GM19467 (cell line): ENCODE measurements around the gene ADRM1.

ENCODE experiments used
- ATAC-seq: cut with Tn5 transposase; IDR thresholded peaks from one replicate; pipeline ENCODE4 v1.9.1; 2021; ENCODE audit warnings: mild to moderate bottlenecking, moderate library complexity; ENCODE audit not compliant: unreplicated experiment

ADRM1 gene

DNA sequence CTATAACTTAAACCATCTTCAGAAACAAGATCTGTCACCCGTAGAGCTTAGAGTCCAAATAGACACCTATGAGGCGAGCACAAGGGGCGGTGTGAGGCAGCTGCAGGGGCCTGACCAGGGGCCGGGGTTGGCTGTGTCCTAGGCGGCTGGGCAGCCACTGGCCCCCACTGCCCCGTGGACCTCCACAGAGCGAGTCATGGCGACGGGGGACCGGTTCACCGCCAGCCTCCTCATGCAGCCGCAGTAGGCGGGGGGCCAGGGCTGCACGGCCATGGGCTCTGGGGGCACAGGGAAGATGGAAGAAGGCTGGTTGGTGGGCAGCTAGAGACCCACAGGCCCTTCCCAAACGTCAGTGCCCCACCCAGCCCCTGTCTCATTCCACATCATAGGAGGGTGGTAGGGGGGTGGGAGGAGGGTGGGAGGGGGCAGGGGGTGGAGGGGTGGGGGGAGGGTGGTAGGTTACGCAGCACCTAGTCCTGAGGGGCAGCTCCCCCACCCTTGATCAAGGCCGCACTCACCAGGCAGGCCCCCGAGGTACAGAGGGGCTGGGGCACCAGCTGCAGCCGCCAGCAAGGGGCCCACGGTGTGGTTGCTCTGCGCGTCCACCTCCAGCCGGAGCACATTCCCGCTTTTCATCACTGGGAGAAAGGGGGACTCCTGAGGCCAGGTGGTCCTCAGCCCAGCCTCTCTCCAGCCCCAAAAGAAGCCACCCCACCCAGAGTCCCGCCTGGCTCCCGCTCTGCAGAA, 6.6 kb downstream of the ADRM1 start:
- no peak for ATAC-seq

DNA sequence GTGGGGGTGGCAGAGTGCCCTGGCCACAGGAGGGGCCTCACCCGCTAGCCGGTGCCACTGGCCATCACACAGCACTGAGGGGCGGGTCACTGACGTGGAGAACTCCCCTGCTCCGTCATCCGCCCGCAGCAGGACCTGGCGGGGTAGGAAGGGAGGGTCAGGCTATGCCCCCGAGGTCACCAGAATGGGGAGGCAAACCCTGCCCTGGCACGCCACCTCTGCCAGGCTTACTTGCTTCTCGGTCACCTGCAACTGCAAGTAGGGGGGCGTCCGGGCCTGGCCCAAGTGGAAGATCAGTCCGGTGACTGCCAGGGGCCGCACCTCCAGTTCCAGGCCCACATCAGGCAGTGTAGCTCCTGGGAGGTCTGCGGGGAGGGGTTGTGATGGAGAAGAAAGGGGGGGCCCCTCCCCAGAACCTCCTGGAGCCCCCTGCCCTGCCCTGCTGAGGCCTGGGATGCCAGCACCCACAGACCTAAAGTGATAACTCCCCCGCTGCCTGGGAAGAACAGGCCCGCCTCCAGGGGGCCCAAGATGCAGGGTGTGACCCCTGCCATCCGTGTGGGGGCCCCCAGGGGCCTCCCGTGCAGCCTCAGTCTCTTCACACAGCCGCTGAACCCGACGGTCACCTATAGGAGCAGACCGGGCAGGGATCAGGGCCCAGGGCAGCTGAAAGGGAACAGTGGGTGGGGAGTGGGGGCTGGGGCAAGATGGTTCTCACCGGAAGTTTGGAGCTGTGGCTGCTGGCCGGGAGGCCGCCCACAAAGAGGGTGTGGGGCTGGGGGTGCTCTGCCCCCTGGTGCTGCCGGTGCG, 7.4 kb downstream of the ADRM1 start:
- no peak for ATAC-seq

DNA sequence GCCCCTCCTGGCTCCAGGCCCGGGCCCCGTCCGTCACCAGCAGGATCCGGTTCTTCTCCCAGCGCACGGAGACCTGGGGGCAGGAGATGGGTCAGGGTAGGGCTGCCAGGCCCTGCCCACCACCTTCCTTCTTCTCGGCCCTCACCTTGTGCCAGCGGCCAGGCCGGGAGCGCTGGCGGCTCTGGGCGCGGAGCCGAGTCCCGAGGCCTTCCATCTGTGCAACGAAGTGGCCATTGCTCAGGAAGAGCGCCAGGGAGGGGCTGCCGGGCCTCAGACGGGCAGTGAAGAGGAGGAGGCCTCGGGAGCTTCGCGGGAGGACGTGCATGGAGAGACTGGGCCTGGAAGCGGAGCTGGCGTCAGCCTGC, 7.9 kb downstream of the ADRM1 start:
- no peak for ATAC-seq

DNA sequence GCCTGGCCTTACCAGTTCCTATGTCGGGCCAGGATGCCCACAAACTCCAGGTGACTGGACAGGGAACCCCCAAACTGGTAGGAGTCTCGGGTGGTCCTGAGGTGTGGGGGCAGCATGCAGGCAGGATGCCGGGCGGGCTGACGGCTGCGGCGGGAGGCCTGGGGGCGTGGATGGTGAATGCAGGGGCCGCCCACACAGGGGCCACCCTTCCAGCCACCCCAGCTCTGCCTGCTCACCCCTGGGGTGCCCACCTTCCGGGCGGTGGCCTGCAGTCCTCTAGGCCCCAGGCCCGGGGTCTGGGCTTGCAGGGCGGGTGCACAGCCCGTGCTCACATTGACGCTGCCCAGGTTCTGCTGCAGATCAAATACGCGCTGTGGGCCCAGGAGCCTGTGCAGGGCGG, 8.4 kb downstream of the ADRM1 start:
- no peak for ATAC-seq

DNA sequence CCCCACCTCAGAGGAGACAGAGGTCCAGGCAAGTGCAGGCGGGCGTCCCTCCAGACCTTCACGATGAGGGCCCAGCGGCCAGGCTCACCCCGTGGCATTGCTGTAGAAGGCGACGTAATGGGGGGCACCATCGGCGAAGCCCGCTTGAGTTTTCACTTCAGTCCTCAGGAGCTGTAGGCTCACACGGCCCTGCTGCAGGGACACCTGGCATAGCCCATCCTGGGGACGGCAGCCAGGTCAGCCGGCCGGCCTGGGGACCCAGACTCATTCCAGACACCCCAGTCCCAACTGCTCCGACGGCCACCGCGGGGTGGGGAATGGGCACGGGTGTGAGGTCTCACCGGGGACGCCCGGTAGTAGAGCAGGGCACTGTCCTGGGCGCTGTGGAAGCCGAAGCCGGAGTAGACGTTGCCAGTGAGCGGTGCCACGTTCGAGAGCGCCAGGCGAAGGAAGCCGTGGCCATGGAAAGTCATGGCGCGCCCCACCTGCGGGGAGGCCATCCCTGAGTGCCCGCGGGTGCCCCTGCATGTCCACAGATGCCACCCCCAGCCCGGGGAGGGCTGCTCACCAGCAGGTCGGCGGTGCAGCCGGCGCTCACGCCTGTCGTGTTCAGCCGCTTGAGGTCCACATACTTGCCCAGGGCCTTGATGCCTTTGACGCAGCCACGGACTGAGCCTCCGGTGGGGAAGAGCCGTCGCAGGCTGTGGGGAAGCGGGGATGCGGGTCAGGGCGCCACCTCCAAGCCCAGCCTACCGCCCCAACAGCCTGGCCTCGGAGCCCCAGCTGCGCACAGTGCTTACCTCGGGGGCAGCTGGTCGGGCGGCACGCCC, 9.2 kb downstream of the ADRM1 start:
- ATAC-seq = no peak

DNA sequence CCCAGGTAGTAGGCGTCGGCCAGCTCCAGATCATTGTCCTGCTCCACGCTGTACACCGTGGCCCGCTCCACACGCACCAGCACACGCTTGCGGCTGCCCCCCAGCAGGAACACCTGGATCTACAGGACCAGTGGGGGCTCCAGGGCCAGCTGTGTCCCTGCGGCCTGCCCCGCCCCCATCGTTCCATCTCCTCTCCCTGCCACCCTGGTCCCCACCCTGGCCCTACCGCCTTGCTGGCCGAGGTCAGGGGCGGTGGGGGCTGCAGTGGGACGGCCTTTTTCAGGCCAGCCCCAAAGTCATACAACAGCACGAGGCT, 9.8 kb downstream of the ADRM1 start:
- ATAC-seq = no peak

DNA sequence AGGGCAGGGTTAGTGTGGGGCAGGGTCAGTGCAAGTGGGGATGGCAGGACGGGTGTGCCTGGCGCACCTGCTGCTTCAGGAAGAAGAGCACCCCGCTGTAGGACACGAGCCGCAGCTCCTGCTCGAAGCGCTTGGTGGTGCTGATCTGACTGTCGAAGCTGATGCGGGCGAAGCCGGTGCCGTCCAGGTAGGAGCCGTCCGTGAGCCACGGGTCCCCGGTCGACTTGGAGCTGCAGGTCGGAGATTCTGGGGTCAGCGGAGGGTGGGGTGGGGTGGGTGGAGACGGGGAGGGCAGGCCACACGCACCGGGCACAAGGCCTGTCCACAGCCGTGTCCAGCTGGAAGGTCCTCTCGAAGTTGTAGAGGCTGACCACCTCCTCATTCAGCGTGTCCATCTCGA, 10.2 kb downstream of the ADRM1 start:
- no peak for ATAC-seq

DNA sequence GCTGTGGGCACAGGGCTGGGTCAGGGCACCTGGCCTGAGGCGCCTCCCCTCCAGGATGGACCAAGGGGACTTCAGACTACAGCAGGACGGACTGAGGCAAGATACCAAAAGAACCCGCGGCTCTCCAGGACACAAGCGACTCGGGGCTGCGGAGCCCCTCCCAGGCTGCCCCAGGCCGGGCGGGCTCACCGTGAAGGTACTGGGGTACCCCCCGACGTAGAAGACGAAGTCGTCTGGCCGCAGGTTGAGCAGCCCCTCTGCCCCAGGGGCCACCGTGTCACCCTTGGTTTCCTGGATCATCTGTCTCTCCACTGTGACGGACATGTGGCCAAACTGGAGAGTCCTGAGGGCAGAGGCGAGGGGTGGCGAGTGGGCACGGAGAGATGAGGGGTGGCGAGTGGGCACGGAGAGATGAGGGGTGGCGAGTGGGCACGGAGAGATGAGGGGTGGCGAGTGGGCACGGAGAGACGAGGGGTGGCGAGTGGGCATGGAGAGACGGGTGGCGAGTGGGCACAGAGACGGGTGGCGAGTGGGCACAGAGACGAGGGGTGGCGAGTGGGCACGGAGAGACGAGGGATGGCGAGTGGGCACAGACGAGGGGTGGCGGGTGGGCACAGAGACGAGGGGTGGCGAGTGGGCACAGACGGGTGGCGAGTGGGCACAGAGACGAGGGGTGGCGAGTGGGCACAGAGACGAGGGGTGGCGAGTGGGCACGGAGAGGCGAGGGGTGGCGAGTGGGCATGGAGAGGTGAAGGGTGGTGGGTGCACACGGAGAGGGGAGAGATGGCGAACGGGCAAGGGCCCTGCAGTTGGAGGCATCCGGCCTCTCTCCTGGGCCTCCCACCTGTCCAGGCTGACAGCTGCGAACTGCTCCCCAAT, 10.9 kb downstream of the ADRM1 start:
- ATAC-seq = no peak

DNA sequence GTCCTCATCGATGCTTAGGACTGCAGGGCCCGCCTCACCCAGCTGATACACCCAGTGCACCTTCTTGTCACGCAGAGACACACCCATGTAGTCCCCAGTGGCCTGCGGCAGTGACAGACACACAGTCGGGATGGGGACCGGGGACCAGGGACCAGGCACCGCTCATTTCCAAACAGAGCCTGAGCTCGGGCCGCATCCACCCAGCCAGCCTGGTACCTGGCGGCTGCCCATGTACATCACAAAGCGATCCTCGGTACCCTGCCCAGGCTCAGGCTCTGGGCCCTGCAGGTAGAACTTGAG, 11.5 kb downstream of the ADRM1 start:
- ATAC-seq = no peak

DNA sequence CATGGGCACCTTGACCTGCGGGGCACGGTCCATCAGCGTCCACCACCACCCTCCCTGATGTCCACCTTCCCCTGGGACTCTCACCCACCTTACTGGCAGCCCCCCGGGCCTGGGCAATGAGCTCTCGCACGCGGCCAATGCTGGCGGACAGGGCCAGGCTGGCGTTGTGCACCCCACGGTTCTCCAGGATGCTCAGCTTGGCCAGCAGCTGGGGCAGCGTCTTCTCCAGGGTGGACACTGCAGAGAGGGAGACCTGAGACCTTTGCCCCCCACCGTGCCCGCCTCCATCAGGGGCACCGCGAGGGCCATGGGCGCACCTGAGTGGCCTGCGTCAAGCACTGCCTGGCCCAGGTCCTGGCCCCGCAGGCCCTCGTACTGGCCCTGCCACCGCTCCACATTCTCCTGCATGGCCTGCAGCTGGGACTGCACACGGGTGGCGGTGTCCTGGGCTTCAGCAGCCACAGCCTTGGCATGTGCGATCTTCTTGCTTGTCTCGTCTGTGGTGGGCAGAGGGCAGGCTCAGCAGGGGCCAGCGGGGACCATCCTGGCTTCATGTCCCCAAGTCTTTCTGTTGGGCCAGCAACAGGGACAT, 12.0 kb downstream of the ADRM1 start:
- ATAC-seq = no peak

DNA sequence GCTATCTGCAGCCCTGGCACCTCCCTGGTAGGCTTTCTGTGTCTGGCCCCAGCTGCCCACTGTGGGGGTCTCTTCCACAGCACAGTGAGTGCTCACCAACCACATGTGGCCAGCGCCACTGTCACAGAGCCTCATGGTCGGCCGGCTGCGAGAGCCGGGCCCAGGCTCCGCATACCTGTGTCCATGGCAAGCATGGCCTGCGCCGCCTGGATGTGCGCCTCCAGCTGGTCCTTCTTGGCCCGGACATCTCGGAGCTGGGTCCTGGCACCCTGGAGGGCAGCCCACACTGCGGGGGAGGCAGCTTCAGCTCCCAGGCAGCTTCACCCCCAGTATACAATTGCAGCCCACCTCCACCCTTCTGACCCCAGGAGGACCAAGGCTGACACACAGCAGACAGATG, 13.0 kb downstream of the ADRM1 start:
- ATAC-seq = no peak

DNA sequence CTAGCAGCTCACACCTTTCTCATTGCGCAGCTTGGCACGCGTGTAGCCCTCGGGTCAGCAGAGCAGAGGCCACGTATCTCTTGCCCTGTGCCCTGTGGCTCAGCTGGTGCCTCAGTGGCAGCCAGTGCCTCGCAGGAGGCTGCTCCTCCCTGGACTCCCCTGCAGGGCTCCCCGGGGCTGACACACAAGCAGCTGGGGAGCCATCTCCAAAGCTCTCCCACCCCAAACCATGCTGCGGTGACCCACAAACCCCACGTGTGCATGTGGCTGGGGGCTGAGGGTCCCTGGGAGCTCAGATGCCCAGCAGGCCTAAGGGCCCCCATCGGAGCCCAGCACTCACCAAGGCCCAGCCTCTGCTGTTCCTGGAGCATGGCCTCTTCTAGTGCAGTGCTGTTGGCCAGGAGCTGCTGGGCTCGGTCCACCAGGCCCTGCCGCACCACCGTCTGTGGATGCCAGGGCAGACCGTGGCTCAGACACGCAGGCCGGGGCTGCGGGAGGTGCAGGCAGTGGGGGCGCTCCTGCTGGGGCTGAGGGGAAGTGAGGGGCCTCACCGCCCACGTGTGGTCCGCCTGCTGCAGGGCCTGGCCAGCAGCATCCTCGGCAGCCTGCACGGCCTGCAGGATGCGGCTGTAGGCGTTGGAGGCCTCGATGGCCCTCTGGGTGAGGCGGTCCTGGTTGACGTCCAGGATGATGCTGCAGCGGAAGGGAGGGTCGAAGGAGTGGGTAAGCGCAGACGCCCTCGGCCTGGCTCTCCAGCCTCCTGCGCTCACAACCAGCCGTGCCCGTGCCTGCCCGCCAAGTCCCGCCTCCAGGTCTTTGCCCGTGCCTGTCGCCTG, 13.8 kb downstream of the ADRM1 start:
- ATAC-seq = no peak

DNA sequence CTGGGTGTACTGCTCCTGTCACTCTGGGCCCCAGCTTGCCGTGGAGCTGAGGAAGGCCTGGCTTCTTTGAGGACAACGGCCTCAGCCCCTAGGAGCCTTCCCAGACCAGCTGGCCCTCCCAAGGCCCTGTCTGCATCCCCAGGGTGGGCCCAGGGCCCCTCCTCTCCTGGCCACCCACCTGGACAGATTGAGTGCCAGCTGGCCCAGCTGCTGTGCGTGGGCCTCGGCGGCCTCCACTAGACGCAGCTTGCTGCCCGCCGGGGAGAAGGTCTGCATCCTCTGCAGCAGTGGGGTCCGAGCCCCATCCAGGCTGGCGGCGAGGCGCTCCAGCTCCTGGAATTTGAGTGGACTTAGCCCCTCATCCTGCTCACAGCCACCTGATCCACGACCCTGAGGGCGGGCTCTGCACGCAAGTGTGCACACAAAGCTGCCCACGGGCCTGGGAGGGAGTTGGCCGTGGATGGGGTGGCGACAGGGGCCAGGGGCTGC, 14.4 kb downstream of the ADRM1 start:
- no peak for ATAC-seq

DNA sequence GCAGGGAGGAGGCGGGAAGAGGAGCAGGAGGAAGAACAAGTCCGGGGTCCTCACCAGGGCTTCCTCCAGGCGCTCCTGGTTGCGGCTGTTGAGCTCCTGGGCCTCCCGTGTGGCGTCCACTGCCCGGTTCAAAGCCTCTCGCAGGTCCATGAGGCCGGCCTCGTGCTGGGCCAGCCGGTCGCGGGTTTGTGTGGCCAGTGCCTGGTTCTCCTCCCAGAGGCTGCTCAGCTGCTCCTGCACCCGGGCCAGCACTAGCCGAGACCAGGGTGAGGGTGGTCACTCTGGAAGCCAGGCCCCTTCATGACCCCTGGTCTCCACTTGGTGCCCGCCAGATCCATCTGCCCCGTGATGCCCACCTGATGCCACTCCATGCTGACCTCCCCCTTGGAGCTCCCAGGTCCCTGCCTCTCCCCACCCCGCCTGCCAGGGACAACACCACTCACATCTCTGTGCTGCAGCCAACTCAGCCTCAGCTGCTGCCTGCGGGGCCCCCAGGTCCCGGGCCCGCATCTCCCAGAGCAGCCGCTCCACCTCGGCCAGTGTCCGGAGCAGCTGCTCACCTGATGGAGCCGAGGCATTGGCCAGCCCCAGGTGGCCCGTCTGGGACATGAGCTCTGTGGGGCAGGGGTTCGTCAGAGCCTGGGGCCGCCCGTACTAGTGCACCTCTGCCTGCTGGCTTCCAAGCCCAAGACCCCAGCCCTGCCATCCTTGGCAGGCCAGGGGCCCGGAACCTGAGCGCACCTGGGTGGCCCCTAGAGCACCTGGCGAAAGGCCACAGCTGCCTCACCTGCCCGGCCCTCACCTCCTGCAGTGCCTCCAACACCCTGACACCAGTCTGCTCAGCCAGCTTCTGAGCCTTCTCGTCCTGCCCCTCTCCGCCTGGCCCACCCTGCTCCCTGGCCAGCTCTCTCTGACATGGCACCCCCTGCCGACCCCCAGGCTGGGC, 15.9 kb downstream of the ADRM1 start:
- no peak for ATAC-seq

DNA sequence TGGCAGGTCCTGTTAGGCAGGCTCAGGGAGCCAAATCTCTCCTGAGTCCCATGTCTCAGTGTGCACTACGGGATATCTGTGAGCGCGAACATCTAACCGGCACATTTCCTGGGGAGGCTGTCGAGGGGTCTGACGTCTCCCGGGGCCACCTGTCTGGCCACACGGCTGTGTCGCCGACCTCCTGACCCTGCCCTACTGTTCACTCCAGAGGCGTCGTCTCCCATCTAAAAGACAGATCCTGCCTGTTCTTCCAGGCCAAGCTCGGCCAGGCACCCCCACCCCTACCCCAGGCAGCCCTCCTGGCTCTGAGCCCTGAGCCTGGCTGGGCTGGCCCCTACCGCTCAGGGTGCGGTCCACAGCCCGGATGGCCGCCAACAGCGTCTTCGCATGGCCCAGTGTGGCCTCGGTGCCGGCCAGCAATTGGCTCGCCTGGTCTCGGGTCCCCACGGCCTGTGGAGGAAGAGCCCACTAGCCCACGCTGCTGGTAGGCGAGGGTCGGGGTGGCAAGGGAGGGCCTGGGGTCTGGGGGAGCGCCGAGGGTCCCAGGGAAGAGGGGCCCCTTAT, 16.6 kb downstream of the ADRM1 start:
- no peak for ATAC-seq

DNA sequence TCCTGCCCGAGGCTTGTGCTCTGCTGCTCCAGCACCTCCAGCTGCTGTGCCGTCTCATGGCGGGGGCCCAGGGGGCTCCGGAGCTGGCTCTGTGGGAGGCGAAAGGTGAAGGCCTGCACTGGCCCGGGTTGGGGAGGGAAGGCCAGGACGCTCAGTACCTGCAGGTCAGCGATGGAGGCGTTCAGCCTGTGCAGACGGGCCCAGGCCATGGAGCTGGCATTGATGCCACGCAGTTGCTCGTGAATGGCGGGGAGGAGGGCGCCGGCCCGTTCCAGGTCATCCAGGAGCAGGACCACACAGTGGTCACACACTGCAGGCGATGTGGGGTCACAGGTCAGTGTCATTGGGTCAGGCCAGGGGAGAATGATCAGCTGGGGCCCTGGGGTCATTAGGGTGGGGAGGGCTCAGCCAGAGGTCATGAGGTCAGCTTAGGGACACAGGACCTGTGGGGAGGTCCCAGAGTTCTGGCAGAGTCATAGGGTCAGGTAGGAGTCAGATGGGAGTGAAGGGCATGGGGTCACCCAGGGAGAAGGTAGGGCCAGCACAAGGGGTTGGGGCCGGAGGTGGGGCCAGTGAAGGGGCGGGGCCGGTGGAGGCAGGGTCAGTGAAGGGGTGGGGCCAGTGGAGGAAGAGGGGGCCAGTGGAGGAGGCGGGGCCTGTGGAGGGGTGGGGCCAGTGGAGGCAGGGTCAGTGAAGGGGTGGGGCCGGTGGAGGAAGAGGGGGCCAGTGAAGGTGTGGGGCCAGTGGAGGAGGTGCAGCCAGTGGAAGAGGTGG, 18.0 kb downstream of the ADRM1 start:
- no peak for ATAC-seq

DNA sequence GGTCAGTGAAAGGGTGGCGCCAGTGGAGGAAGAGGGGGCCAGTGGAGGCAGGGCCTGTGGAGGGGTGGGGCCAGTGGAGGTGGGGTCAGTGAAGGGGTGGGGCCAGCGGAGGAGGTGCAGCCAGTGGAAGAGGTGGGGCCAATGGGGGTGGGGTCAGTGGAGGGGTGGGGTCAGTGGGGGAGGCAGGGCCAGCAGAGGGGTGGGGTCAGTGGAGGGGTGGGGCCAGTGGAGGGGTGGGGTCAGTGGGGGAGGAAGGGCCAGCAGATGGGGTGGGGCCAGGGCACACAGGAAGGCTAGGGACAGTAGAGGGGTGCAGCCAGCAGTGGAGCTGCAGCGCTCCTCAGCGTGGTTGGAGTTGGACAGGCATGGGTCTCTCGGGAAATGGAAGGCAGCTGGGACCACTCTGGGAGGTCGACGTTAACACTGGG, 18.7 kb downstream of the ADRM1 start:
- ATAC-seq = no peak
